ENCODE results near the gene TANGO2. TPM values are rescaled to one million over a fixed set of nuclear protein-coding genes. Genes with fewer than 3 reads are reported as not detected.

The TANGO2 gene
- total RNA-seq, 1 donor from 2014 or later = 14.8 TPM

DNA sequence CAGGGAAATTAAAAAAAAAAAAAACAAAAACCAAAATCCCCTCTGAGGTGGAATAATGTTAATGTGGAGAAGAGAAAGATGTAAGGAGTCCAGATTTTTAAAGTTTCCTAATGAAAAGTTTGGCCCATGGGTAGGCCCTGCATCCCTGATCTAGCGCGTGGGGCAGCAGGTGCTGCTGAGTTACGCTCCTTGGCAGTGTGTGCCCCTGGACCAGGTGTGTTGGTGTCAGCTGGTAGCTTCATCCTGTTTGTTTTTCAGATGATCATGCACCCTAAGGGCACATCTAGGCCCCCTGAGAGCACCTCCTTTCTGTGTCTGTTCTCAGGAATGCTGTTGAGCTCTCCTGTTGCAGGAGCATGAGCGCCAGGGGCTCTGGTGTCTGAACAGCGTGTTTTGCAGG is 65.9 kb downstream of the TANGO2 start:
- TF ChIP-seq CTCF (conservative IDR thresholded peaks at IDR 0.05; ENCODE audit: low read depth, low read length) = no peak
- no peak overlapping the region for H3K4me3 ChIP-seq (ENCODE audit: low read depth, low read length)
- DNase-seq (ENCODE audit: low read depth) = no peak

GRCh38 chr22:20087319-20088262 is 66.7 kb downstream of the TANGO2 start:
- H3K4me3 ChIP-seq (ENCODE audit: low read depth, low read length) = no peak overlapping the region
- TF ChIP-seq CTCF (conservative IDR thresholded peaks at IDR 0.05; ENCODE audit: low read depth, low read length) = no peak
- DNase-seq (ENCODE audit: low read depth) = no peak

- H3K4me3 ChIP-seq (ENCODE audit: low read depth, low read length) = no peak overlapping the region
- no peak for DNase-seq (ENCODE audit: low read depth)
- TF ChIP-seq CTCF (conservative IDR thresholded peaks at IDR 0.05; ENCODE audit: low read depth, low read length) = no peak
Observed at GRCh38 chr22:20088263-20088648, 67.3 kb downstream of the TANGO2 start.

DNA sequence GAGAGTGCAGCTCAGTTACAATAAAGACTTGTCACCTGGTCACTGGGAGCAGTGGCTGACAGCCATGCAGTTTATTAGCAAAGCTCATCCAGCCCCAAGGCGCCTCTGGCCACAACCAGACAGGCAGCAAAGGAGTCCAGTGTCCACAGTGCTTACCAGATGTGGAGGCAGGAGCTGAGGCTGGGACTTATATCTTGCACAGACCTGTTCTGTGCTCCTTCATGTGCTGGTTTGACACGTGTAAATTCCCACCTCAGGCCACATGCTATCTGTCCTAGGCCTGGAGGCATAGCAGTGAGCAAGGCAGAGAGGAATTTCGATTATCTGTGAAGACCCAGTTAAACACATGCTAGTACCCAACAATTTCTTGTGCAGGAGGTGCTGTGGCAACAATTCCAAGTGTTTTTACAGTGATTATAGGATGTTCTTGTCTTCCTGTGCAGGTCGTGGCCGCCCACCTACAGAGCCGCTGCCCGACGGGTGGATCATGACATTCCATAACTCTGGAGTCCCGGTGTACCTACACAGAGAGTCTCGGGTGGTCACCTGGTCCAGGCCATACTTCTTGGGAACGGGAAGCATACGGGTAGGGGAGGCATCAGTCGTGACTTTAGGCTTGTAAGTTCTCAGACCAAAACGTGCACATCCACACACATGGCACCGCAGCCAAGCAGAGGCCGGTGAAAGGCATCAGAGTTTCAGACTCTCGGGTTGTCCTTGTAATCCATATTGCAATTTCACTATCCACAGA is 68.5 kb downstream of the TANGO2 start:
- no peak overlapping the region for H3K4me3 ChIP-seq (ENCODE audit: low read depth, low read length)
- TF ChIP-seq CTCF (conservative IDR thresholded peaks at IDR 0.05; ENCODE audit: low read depth, low read length) = no peak
- no peak for DNase-seq (ENCODE audit: low read depth)

- no peak for DNase-seq (ENCODE audit: low read depth)
Observed at GRCh38 chr22:20089977-20090729, 69.2 kb downstream of the TANGO2 start.

More at GRCh38 chr22:20089977-20090729, 69.2 kb downstream of the TANGO2 start:
- no peak overlapping the region for H3K4me3 ChIP-seq (ENCODE audit: low read depth, low read length)
- TF ChIP-seq CTCF (conservative IDR thresholded peaks at IDR 0.05; ENCODE audit: low read depth, low read length) = no peak
